Stimulated activated effector memory CD8-positive, alpha-beta T cell treated with anti-CD3 and anti-CD28 coated beads, Interleukin-12 subunit alpha, Interleukin-12 subunit beta, amount 100 ng/mL, for 72 hours (primary cell): ENCODE results near the gene SEMA3B.

ENCODE experiments used
- ATAC-seq: fragments of 150-1000 bp; cut with Tn5 transposase; 2 replicates; pipeline ENCODE4 v1.10.0; 2021
- DNase-seq, 2 donors: peaks; one replicate each; pipeline ENCODE4 v3.0.0; 2021 to 2022; ENCODE audit warnings: low spot score in 2 of 2
- H3K27ac Mint-ChIP-seq: one replicate; pipeline ENCODE4 v1.8.0; 2022; ENCODE audit warnings: mild to moderate bottlenecking, mixed read lengths
- H3K36me3 Mint-ChIP-seq: one replicate; pipeline ENCODE4 v1.8.0; 2022; ENCODE audit warnings: mild to moderate bottlenecking, mixed read lengths
- H3K4me1 Mint-ChIP-seq: one replicate; pipeline ENCODE4 v1.8.0; 2022; ENCODE audit warnings: mixed read lengths
- H3K4me3 Mint-ChIP-seq: one replicate; pipeline ENCODE4 v1.8.0; 2022; ENCODE audit warnings: mild to moderate bottlenecking, mixed read lengths
- H3K9me3 Mint-ChIP-seq: one replicate; pipeline ENCODE4 v1.8.0; 2022; ENCODE audit warnings: mixed read lengths

Gene SEMA3B

DNA sequence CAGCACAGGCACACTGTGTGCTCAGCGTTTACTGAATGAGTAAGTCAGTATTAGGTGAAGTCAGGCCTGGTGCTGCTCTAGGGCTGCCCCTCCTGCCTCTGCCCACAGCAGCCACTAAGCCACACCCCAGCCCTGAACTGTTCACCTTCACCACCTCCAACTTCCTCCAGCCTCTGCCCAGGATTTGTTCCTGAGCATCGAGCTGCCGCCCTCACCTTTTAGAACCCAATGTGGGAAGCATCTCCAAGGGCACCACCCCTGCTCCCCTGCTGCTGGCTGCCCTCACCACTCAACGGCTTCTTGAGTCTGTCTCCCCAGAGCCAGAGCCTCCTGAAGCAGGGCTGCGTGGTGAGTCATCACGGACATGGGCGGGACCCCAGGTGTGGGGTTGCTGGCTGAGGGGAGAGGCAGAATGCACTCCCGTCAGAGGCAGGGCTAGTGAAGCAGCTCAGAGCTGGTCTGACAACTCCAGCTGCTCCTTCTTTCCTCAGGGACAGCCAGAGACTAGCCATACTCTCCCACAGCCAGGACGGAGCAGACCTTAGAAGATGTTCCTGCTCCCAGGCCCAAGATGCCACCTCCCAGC lies 47.8 kb downstream of the SEMA3B start:
- H3K9me3 Mint-ChIP-seq, result no peaks in the 10 kb centered on the region
- peaks cover 47% of the 10 kb centered on the region for H3K4me1 Mint-ChIP-seq
- peak overlapping the region; percentile 95 for H3K27ac Mint-ChIP-seq
- peak; percentile 57 to 84 for DNase-seq
- peaks cover 10% of the 10 kb centered on the region for H3K36me3 Mint-ChIP-seq
- ATAC-seq, result peak; percentile 86
- peak overlapping the region; percentile 59 for H3K4me3 Mint-ChIP-seq

DNA sequence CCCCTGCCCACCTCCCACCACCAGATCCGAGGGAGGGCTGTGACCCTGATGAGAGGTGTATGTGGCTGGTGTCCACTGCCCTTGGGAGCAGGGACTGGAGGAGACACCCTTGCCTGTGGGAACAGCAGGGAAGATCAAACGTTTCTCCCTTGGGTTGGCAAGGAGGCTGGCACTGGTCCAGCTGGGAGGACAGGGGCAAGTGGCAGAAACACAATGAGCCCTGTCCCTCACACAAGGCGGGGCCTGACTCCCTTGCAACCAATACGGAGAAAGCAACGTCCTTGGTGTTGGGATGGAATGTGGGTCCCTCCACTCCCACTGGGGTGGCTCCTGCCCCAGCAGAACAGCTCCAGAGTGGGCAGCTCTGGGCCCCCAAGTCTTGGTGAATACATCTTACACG lies 48.4 kb downstream of the SEMA3B start:
- peaks cover 10% of the 10 kb centered on the region for H3K36me3 Mint-ChIP-seq

DNA sequence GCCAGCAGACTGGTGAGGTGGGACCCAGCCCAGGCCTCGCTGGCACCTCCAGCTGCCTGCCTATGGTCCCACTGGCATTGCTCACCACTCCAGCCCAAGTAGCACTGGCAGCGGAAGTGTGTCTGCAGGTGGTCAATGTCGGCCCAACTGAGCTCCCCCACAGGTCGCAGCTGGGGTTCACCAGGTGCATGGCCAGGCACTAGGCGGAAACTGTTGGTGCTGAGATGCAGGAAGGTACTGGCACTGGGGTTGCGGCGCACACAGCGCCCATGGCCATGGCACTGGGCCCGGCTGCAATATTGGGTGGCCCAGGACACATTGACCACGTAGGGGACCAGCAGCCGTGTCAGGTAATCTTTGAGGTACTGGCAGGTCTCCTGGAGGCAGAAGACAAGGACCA lies 49.2 kb downstream of the SEMA3B start:
- no peak for DNase-seq
- Mint-ChIP-seq H3K27ac (no peak overlapping the region), H3K4me1 (peaks cover 54% of the 10 kb centered on the region), H3K4me3 (no peak overlapping the region), H3K36me3 (peaks cover 10% of the 10 kb centered on the region), H3K9me3 (no peaks in the 10 kb centered on the region)
- no peak for ATAC-seq

More for the DNA sequence above, 48.4 kb downstream of the SEMA3B start:
- Mint-ChIP-seq H3K9me3 (no peaks in the 10 kb centered on the region), H3K27ac (peak overlapping the region; percentile 95), H3K4me1 (peaks cover 47% of the 10 kb centered on the region), H3K4me3 (peak overlapping the region; percentile 59)
- ATAC-seq (no peak), DNase-seq (no peak)

DNA sequence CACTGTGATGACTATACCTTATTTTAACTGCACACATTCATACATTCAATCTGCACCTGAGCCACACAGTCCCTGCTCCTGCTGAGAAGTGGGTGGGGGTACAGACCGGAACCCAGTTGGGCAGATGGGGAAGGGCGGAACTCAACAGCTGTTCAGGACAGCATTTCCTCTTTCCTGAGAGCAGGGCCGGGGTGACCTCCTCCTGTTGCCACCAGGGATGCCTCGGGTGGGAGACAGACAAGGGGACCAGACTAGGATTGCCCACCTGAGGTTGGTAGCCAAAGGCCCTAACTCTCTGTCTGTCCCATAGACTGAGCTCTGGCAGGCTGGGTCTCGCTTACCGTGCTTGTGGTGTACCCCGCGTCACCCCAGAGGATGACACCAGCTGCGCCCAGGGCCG lies 49.7 kb downstream of the SEMA3B start:
- no peaks in the 10 kb centered on the region for H3K9me3 Mint-ChIP-seq
- H3K4me3 Mint-ChIP-seq, result no peak overlapping the region
- H3K27ac Mint-ChIP-seq, result no peak overlapping the region
- peaks cover 10% of the 10 kb centered on the region for H3K36me3 Mint-ChIP-seq
- no peak for ATAC-seq
- H3K4me1 Mint-ChIP-seq, result peaks cover 59% of the 10 kb centered on the region
- no peak for DNase-seq

DNA sequence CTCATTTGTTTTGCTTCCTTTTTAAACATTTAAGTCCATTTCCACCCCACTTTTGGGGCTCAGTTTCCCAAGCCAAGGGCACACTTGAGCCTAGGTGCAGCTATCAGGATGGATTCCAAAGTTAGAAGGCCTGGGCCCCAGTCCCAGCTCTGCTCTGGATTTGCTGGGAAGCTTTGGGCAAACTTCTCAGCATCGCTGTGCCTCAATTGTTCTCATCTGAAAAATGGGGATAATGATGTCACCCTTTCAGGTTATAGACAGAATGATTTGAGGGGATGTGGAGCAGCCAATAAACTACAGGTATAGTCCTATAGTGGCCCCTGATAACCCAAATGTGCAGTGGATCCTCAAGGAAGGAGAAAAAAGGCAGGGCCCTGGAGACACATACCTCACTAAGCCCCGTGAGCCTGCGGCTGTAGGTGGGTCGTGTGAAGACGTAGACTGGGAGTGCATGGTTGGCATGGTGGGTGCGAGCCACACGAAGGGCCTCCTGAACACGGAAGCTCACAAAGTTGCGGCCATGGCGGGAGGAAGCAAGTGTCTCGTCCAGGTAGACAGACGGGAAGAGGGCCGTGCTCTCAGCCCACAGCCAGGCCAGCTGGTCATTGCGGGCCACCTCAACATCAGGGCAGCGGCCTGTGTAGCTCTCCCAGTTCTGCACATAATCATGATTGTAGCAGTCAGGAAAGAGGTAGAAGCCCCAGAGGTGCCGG lies 50.4 kb downstream of the SEMA3B start:
- Mint-ChIP-seq H3K36me3 (peaks cover 10% of the 10 kb centered on the region), H3K27ac (no peak overlapping the region), H3K9me3 (no peaks in the 10 kb centered on the region), H3K4me1 (peaks cover 61% of the 10 kb centered on the region), H3K4me3 (peak overlapping the region; percentile 78)
- DNase-seq (no peak), ATAC-seq (no peak)

DNA sequence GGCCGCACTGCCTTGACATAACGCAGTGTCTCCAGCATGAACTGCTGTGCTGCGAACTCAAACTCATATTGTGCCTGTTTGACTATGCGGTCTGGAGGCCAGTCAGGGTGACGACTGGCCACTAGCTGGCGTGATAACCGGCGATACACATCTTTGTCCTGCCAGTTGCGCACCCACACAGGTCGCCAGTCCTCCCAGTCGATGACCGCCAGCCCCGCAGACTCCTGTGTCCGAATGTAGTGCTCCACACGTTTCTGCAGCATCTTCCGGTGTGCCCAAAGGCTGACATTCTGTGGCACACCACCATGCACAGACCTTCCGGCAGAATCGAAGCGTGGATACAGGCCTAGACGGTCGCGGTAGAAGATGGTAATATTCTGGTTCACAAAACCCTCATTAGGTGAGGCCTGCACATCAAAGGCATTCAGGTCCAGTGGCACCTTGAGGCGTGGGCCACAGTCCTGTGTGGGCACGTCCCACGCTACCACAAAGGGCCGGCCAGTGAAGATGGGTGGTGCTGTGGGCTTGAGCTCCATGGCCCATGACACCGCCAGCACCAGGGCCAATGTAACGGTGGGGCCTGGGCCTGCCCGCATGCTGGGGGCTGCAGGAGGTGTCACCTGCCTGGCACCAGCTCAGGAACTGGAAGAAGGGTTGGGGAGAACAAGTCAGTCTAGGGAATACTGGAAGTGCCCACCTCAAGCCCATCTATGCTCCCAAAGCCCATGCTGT lies 51.1 kb downstream of the SEMA3B start:
- peaks cover 59% of the 10 kb centered on the region for H3K4me1 Mint-ChIP-seq
- DNase-seq (no peak), ATAC-seq (no peak)
- H3K9me3 Mint-ChIP-seq, result no peaks in the 10 kb centered on the region
- peak overlapping the region; percentile 98 for H3K27ac Mint-ChIP-seq
- H3K36me3 Mint-ChIP-seq, result peaks cover 15% of the 10 kb centered on the region
- H3K4me3 Mint-ChIP-seq, result peak overlapping the region; percentile 78

DNA sequence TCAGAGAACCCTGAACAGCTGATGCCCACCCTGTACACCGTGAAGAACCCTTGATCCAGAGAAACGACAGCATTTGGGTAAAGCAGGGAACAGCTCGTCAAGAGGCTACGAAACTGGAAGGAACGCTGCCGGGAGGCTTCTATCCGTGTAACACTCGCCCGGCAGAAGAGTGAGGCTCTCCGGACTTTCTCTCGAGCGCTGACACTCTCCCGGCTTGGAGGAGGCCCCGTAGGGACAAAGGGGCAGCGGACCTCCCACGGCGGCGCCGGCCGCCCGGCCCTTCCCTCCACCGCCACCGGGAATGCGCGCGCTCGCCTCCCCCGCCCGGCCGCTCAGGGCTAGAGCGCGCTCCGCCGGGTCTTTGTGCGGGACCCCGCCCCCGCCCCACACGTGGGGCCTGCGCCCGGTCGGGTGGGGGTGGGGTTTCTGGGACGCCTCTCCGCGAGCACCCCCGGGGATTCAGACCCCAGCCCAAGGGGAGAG lies 51.9 kb downstream of the SEMA3B start:
- peak overlapping the region; percentile 98 for H3K27ac Mint-ChIP-seq
- DNase-seq, result no peak
- peak; percentile 55 for ATAC-seq
- H3K4me1 Mint-ChIP-seq, result peaks cover 54% of the 10 kb centered on the region
- H3K9me3 Mint-ChIP-seq, result no peaks in the 10 kb centered on the region
- peaks cover 22% of the 10 kb centered on the region for H3K36me3 Mint-ChIP-seq
- peak overlapping the region; percentile 78 for H3K4me3 Mint-ChIP-seq

DNA sequence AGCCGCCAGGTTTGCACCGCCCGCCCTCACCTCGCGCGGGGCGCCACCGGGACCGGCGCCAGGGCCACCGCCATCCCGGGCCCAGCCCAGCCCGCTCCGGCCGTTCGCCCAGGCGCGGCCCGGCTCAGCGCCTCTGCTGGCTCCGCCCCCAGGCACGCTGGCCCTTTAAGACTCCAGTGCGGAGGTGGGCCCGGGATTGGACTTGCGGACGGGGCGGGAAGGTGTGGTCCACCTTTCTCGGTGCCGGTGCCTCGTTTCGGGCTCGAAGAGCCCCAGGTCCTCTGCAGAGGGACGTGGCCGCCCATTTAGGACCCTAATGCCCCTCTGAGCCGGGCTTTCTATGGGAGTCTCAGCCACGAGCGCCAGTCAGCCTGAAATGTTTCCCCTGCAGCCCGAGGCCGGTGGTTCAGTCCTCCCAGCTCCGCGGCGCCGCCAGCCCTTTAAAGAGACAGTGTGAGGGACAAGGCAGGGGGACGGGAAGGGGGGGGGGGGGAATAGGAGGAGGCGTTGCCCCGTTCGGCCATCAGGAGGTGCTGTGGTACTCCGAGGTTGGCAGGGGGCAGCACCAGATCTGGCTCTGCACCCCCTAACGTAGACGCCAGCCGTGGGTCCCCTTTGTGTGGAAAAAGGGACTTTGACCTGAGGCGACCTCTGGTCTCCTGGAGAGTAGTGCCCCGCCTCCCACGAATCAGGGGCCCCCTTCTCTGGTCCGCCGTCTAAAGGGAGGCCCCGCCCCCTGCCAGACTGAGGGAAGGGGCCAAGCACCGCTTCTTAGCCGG lies 52.6 kb downstream of the SEMA3B start:
- peak overlapping the region; percentile 78 for H3K4me3 Mint-ChIP-seq
- peak; percentile 75 for ATAC-seq
- peaks cover 23% of the 10 kb centered on the region for H3K36me3 Mint-ChIP-seq
- H3K4me1 Mint-ChIP-seq, result peaks cover 55% of the 10 kb centered on the region
- DNase-seq, result peak; percentile 77 to 95
- H3K27ac Mint-ChIP-seq, result peak overlapping the region; percentile 98
- H3K9me3 Mint-ChIP-seq, result no peaks in the 10 kb centered on the region

DNA sequence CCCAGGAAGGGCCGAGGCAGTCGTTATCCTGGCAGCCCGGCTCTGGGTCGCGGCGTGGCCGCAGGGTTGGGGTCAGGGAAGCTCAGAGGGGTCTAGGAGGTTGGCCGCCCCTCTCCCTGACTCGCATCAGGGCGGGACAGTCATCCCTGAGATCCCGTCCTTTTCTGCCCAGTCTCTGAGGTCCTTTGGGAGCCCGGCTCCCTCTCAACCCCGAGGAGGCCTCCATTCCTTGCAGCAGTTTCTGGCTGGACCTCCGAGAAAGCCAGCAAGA lies 53.1 kb downstream of the SEMA3B start:
- no peak for ATAC-seq

DNA sequence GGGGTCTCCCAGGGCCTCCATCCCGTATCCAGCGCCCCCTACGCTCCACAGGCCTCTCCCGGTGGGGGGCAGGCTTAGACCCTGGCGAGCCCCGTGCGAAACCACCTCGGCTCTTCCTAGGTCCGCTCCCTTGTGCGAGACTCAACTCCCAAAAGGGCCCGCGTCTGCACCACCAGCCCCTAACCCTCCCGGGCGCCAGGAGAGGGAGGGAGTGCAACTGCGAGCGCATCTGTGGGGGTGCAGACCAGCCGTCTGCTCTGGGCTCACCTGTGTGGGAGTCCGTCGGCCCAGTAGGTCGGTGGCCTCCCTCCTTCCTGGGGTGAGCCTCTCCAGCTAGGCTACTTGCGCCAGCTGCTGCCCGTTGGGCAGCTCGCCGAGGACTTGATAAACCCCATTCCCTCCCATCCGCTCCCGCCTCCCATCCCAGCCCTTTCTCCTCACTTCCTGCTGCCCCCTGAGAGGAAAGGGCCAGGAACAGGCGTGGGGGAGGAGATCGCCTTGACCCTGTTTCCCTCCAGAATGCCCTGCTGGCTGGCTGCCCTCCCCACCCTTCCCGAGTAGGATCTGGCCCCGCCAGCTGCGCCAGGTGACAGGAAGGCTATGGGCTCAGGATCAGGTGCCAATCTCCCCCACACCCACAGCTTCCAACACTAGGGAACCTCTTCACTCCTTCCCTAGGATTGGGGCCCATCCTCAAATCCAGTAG lies 53.6 kb downstream of the SEMA3B start, which contains the start of gene HYAL2:
Gene HYAL2, minus strand, starts transcription at position 360 of the 706 bp plus-strand sequence. CDS start 2,256 bp downstream, outside the sequence.
- Mint-ChIP-seq H3K9me3 (no peaks in the 10 kb centered on the region), H3K4me1 (peaks cover 57% of the 10 kb centered on the region), H3K36me3 (peaks cover 23% of the 10 kb centered on the region), H3K27ac (peak within 1 kb of the TSS; percentile 98), H3K4me3 (peak within 1 kb of the TSS; percentile 78)
- DNase-seq (no peak), ATAC-seq (no peak)

More for the DNA sequence above, 53.1 kb downstream of the SEMA3B start:
- H3K9me3 Mint-ChIP-seq, result no peaks in the 10 kb centered on the region
- no peak for DNase-seq
- peaks cover 23% of the 10 kb centered on the region for H3K36me3 Mint-ChIP-seq
- peaks cover 55% of the 10 kb centered on the region for H3K4me1 Mint-ChIP-seq
- H3K27ac Mint-ChIP-seq, result no peak overlapping the region
- peak overlapping the region; percentile 78 for H3K4me3 Mint-ChIP-seq

DNA sequence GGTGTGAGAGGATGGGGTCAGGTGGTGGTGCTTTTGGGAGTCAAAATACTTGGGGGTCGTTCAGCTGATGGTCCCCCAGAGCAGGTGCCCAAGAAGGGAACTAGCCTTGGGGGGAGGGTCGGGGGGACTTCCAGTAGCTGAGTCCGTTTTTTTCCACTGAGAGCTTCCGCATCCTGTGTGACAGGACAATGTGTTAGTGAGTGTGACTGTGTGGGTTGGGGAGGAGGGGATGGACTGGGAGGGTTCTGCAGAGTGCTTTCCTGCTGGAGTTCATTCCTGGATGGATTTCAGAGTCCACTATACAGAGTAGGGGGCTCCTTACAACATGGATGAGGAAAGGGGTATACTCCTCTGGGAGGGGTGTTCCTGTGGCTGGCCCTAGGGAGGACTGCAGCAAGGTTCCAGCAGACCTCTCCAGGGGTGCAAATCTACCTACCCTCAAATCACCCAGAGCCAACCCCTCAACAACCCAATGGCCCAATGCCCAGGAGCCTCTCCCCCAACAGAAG lies 54.2 kb downstream of the SEMA3B start:
- DNase-seq (no peak), ATAC-seq (no peak)
- Mint-ChIP-seq H3K9me3 (no peaks in the 10 kb centered on the region), H3K4me1 (peaks cover 56% of the 10 kb centered on the region), H3K36me3 (peaks cover 27% of the 10 kb centered on the region), H3K4me3 (peak overlapping the region; percentile 78), H3K27ac (peak overlapping the region; percentile 91)

DNA sequence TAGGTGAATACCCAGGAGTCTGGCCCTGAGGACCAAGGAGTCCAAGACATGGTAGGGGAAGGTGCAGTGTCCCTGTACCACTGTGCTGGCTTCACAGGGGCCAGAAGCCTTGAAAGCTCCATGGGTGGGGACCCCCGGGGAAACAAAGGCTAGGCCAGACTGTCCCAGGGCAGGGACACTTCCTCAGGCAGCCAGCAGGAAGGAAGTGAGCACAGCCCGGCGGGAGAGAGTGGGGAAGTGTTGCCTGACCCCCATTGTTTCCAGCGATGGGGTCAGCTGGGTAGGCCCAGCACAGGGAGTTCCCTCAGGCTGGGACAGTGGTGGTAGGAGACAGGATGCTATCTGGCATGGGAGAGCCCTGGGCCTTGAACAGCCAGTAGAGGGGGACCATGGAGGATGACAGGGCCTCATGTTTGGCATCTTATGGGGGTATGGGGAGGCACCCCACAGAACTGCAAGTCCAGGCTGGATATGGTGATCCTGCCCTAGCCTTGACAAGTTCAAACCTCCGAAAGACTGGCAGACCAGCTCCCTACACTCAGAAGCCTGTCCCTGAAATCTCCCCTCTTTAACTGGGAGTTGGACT lies 54.8 kb downstream of the SEMA3B start:
- H3K4me1 Mint-ChIP-seq, result peaks cover 50% of the 10 kb centered on the region

DNA sequence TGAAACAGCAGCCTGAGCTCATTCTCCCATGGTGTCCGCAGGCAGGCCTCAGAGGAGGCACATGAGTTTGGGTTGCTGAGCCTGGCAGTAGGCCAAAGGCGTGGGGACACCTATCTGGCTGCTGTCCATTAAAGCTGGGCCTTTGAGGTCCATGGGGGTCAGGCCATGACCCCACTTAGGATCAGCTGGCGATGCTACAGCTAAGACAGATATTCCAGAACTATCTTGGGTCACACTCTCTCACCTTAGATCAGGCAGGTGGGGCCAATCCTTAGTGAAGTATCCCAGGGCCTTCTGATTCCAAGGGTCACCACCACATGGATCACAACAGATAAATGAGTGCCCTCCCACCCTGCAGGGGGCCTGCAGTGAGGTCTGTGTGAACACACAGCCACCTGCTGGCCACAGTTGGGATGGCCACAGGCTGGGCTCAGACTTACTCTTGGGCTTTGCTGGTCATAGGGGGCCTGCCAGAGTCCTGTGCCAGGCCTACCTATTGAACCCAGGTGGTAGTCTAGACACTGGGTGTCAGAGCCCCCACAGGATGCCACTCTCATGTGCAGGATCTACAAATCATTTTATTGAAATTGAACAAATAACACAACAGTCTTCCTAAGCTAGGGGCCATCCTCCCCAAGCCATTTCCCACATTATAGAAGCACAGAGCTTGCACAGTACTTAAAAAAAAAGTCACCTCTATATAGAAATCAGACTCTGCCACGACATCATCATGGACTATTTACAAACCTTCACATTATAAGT lies 55.6 kb downstream of the SEMA3B start:
- H3K4me1 Mint-ChIP-seq, result peaks cover 42% of the 10 kb centered on the region
- no peak overlapping the region for H3K4me3 Mint-ChIP-seq
- ATAC-seq, result peak; percentile 42
- DNase-seq, result peak; percentile 52 to 82
- peaks cover 41% of the 10 kb centered on the region for H3K36me3 Mint-ChIP-seq
- H3K27ac Mint-ChIP-seq, result peak overlapping the region; percentile 91
- H3K9me3 Mint-ChIP-seq, result no peaks in the 10 kb centered on the region

More for the DNA sequence above, 54.8 kb downstream of the SEMA3B start:
- ATAC-seq (no peak), DNase-seq (no peak)
- Mint-ChIP-seq H3K4me3 (peak overlapping the region; percentile 78), H3K27ac (peak overlapping the region; percentile 91), H3K36me3 (peaks cover 33% of the 10 kb centered on the region), H3K9me3 (no peaks in the 10 kb centered on the region)
